NCI-H460 (cell line): ENCODE results near the gene GPT2. TPM values are rescaled to one million over a fixed set of nuclear protein-coding genes. Genes with fewer than 3 reads are reported as not detected.
A peak's percentile ranks its signal among the peaks of the same experiment; 100 is the strongest.
"Not testable (repeated sequence)": the region's sequence is repeated elsewhere in the genome, so short reads cannot be mapped to it uniquely, and the experiment has no call there.

Experiments used
- DNase-seq: peaks from one replicate; pipeline ENCODE4 v3.0.0-alpha.2; 2016; ENCODE audit warnings: low read depth; ENCODE audit errors: extremely low read depth
- total RNA-seq: library from RNA; depleted of rRNA; stranded (reverse); fragments of >200 nt; shearing (Covaris generic); gene quantifications from 2 replicates; pipeline ENCODE4 v1.2.3, GENCODE V29; 2014

The GPT2 gene
- total RNA-seq, 1 experiment from 2014 or later: 22.9 TPM

DNA sequence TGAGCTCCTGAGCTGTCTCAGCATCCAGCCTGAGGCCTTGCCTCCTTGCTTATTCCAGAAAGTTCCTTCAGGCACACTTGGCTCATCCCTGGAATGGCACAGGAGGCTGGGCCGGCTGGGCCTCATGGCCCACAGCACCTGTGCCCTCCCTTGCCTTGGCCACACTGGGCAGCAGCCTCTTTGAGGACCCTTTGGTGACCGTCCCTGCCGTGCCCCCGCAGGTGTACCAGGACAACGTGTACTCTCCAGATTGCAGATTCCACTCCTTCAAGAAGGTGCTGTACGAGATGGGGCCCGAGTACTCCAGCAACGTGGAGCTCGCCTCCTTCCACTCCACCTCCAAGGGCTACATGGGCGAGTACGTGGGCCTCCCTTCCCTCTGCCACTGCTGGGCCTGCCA lies 34.2 kb downstream of the GPT2 start:
- DNase-seq: no peak

DNA sequence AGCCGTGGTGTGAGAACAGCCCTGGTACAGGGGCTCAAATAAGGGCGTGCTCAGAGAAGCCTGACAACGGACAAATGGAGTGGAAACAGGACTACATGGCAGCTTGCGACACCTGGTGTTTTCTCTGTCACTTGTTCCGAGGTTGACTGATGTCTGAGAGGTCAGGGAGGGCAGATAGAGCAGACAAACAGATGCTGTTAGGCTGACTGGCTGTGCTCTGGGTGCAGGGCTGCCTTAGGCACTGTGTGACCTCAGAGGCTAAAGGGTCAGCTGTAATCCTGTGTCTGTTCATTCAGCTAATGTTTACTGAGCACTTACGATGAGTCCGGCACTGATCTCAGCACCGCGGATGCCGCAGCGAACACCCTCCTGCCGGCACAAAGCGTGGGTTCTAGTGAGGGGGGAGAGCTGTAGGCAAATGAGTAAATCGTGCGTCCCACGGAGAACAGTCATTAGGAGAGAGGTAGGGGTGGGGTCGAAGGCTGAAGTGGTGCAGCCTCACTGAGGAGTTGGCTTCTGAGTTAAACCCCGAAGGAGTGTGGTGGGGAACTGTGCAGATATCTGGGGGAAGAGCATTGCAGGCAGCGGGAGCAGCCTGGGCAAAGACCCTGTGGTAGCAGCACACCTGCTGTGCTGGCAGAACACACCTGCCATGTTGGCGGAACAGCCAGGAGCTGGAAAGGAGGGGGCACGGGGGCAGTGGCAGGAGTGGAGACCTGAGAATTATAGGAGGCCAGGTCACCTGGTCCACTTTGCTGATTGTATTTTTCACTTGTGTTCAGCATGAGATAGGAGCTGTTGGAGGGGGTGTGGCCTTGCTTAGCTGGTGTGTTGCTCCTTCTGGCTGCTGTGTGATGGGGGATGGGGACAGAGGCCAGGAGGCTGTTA lies 35.0 kb downstream of the GPT2 start:
- DNase-seq: no peak

DNA sequence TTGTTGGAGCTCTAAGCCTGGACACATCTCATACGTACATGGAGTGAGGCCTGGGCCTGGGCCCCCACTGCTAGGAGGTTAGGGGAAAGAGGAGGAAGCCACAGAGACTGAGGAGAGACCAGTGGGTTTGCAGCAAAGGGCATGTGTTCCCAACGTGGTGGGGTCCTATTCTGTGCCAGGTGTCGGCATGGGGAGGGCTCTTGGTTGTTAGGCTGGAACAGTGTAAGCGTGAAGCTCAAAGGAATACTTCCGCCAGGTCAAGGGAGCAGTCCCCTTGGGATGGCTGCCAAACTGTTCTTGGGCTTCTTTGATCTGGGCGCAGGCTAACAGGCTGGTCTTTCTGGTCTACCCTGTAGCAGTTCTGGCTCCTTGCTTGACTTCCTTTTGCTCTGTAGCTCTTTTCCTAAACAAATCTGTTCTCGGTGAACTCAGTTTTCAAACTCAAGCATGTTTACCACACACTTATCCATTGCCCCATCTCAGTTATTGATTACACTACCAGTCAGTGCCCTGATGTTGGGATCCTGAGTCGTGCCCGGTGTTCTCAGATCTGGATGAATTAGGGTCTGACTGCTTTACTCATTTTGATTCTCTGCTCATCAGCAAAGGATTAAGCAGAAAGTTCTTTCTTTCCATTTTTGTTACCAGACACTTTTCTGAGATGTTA lies 36.4 kb downstream of the GPT2 start:
- no peak for DNase-seq

DNA sequence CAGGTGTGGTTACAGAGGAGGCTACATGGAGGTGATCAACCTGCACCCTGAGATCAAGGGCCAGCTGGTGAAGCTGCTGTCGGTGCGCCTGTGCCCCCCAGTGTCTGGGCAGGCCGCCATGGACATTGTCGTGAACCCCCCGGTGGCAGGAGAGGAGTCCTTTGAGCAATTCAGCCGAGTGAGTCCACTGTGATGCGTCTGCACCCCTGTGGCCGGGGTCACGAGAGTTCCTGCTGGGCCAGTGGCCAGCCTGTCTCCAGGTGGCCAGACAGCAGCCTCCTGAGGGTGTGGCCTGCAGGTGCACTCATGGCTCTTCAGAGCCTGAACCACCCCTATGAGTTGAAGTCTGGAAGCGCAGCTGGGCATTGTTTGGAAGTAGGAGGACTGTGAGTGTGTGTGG lies 38.1 kb downstream of the GPT2 start:
- no peak for DNase-seq

DNA sequence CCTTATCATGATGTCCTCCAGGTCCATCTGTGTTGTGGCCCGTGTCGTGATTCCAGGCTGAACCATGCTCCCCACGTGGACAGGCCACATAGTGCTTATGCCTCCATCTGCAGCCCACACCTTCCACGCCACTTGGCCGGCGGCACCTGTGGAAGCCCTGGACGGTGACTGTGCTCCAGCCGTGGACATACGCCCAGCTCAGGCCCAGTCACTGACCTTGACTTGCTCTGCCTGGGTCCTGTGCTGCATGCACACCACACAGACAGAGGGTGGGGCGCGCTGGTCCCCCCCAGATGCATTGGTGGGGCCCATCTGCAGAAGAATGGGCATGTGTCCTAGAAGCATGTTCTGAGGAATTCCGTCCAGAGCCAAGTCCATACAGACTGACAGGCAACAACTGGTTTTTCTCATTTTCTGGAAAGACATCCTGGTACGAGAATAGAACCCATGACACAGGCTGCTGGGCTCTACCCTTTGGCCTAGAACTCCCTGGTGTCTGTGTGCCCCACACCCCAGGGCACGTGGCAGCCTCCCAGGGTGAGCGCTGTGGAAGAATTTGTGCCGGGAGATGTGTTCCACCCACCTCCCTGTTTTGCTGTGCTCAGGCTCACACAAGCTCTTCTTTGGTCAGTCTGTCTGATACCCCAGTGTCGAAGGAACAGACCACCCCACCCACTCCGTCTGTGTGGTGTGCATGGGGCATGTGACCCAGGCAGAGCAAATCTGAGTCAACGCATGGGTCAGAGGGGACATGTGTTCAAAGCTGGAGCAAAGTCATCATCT lies 39.5 kb downstream of the GPT2 start:
- no peak for DNase-seq

DNA sequence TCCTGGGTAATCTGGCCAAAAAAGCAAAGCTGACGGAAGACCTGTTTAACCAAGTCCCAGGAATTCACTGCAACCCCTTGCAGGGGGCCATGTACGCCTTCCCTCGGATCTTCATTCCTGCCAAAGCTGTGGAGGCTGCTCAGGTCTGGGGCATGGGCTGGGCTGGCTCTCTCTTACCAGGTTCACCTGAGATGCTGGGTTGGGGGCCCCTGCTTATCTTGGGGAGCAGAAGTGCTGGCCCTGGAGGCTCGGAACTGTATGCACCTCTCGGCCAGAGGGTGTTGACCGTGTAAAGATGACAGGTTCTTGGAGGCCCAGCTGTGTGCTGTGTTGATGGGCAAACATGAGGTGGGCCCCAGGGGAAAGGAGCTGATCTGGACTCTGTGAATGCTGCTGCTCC lies 40.2 kb downstream of the GPT2 start:
- no peak for DNase-seq

GRCh38 chr16:46926470-46927225 lies 42.5 kb downstream of the GPT2 start:
- no peak for DNase-seq

DNA sequence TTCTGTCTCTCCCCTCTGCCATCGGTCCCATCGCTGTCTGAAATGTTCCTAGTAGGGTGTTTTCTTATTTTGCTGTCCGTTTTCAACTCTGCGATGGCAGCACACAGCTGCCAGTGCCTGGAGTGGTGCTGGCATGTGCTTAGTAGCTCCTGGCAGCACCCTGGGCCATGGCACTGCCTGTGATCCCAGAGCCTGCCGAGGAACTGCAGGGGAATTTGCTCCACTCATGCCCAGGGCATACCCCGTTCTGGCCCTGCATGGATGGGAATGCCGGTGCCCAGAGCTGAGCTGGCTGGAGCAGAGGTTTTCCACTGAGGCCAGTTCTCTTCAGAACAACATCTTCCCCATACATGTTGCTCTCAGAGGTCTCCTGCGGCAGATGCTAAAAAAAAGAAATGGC lies 43.1 kb downstream of the GPT2 start:
- DNase-seq: no peak

DNA sequence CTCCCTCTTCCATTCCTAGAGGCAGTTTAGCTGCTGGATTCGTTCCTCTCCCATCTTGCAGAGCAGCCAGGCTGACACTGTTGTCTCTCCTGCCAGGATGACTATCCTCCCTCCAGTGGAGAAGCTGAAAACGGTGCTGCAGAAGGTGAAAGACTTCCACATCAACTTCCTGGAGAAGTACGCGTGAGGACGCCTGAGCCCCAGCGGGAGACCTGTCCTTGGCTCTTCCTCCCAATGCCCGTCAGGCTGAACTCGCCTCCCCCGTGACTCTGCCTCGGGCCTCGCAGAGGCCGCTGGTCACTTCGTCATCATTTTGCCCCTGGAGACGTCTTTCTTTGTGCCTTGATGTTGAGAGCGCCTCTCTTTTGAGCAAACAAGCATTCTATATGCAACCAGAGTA lies 44.6 kb downstream of the GPT2 start:
- no peak for DNase-seq

DNA sequence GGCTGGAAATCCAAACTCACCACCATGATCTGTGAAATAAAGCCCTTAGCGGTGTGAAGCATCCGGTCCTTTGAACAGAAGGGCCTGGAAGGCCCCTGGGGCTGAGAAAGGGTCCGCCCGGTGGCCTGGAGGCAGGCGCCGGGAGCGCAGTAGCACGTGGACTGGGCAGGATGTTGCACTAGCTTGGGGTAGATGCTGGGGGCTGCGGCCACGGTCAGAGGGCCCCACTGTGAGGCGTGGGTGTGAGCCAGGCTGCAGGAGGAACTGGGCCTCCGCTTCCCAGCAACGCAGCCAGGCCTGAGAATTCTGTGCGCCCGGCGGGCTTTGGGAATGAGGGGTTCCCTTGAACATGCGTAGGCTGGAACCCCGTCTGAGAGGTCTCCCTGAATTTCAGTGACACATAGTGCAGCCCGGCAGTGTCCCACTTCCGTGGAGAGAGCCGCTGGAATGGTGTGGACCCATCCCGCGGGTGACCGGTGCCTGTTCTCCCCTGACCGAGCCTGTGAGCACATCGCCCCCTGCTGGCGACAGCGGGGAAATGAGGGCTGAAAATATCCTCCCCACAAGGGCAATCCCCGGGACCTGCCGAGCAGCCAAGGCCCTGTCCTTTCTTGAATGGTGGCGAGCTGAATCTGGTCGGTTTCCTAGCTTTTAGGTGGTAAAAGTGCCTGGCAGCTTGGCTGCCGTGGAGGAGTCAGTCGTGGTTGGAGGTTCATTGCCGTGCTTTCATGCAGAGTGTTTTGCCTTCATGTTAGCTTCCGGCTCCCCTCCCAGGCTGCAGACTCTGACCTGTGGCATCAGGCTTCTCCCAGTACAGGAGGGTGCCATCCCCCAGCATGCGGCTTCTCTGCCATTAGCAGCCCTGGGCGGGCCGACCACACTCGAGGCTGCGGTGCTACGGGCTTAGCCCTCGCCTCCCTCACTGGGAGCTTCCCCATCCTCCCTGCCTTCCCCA lies 45.5 kb downstream of the GPT2 start:
- DNase-seq: peak; percentile 54

DNA sequence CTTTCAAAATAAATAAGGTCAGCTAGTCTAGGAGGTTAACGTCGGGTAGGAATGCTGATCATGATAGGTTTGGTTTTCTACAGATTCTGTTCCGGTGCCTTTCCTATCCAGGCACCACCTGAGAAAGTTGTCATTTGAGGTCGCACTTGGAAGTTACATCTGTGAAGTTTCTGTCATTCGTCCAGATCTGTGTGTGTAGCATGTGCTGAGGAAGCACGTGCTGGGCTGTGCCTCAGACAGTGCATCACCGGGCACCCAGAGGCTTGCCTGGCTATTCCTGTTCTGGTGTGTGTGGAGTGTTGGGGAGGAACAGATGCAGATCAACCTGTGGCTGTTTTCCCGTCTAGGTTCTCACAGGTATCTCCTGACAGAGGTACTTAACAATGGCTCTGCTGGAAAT lies 46.7 kb downstream of the GPT2 start:
- no peak for DNase-seq

GRCh38 chr16:46932802-46933201 lies 48.6 kb downstream of the GPT2 start:
- DNase-seq: no peak

- DNase-seq: no peak
These were observed 53.4 kb downstream of the GPT2 start for GRCh38 chr16:46937536-46937935.

DNA sequence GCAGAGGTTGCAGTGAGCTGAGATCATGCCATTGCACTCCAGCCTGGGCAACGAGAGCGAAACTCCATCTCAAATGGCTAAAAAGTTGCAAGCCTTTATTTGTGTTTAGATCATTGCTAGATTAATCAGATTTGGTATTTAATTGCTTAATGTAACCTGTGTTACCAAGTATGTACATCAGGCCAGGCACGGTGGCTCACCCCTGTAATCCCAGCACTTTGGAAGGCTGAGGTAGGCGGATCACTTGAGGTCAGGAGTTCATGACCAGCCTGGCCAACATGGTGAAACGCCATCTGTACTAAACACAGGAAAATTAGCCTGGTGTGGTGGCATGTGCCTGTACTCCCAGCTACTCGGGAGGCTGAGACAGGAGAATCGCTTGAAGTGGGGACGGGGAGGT lies 60.6 kb downstream of the GPT2 start:
- not testable (repeated sequence) for DNase-seq

- DNase-seq: peak; percentile 33
These were observed 63.9 kb downstream of the GPT2 start for GRCh38 chr16:46947900-46948547.

DNA sequence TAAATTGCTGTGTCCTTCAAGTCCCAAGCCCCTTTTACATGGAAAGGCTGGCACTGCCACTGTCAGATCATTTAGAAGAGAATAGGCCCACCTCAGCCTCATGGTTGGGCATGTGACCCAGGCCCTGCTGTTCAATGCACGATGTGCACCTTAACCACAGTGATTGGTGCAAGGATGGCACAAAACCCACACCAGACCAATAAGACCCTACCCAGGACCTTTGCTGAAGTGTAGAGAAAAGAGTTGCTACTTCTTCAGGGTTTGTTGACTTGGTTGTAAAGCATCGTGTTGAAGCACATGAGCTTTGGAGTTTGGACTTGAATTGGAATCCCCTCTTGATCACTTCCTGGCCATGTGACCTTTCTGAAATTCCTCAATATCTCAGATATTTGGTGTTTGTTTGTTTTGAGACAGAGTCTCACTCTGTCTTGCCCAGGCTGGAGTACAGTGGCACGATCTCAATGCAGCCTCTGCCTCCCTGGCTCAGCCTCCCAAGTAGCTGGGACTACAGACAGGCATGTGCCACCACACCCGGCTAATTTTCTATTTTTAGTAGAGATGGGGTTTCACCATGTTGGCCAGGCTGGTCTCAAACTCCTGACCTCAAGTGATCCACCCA lies 64.5 kb downstream of the GPT2 start:
- DNase-seq: no peak

DNA sequence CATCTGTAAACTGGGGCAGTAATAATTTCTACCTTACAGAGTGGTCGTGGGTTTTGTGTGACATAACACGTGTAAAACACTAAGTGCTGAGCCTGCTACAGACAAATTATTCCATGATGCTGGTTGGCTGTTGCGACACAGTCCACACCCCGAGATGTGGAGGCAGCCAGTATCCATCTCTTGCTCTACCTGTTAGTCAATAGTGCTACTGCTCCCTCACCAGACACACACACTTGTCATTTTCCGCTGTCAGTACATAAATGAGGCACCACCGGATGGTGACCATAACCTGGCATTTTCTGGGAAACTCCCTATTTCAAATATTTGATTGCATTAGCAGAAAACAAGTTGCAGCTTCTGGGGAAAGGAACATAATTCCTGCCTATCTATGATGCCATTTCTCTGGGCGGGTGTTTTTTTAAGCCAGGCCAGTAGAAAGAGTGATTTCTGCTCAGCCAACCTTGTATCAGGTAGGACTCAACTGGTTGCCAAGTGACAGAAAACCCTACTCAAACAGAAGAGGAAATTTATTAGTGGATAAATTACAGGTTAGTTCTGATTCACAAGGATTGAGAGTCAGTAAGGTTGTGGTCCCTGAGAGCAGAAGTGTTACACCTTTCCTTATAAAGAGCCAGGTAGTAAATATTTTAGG lies 65.2 kb downstream of the GPT2 start:
- DNase-seq: no peak

DNA sequence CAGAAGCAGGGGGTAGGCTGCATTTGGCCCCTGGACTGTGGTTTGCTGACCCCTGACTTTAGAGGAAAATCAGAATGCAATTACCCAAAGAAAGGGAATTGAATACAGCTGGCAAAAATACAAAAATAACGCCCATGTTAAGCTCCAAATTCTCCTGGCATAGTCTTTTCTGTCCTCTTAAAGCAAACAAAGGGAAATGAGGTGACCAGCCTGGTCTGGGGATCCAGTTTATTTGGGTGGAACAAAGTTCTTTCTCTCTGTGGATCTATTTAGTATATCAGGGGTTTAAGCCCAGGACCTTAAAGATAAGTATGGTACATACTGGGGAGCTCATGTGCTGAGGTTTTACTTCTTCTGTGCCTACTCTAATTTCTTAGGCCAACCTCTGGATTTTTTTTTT lies 65.8 kb downstream of the GPT2 start:
- no peak for DNase-seq
